ENCODE results near the gene ABLIM3. TPM values are rescaled to one million over a fixed set of nuclear protein-coding genes. Genes with fewer than 3 reads are reported as not detected.

The ABLIM3 gene
- total and polyA plus RNA-seq, 10 of the 15 experiments (the other 5 are each of a cell fraction or from before 2014, with no cell fraction given) = 0.03 TPM; not detected in 9

GRCh38 chr5:149110406-149110805, 30.9 kb upstream of the ABLIM3 start:
- DNase-seq (ENCODE audit: low read depth, low spot score) (no peak), FAIRE-seq (no peak), ATAC-seq (no peak)
- Histone ChIP-seq H3K27me3 (replicated peaks in 1 of 2; ENCODE audit: control insufficient read depth in 2 of 2, insufficient read depth in 2 of 2, low read length in 1 of 2) (no peaks in the 10 kb centered on the region), H3K9ac (ENCODE audit: control insufficient read depth, insufficient read depth, low read length) (no peak overlapping the region), H3K79me2 (ENCODE audit: control insufficient read depth, insufficient read depth, low read length) (no peaks in the 10 kb centered on the region), H3K9me3 (replicated peaks; ENCODE audit: control insufficient read depth, insufficient read depth, low read length) (no peaks in the 10 kb centered on the region), H3K4me2 (ENCODE audit: control insufficient read depth, insufficient read depth) (no peak overlapping the region), H3K4me3 (no peak overlapping the region), H3K36me3 (ENCODE audit: control insufficient read depth in 2 of 2, insufficient read depth in 2 of 2, low read length in 1 of 2) (no peaks in the 10 kb centered on the region), H4K20me1 (ENCODE audit: control insufficient read depth, insufficient read depth) (no peaks in the 10 kb centered on the region), H3K27ac (ENCODE audit: control insufficient read depth, insufficient read depth) (no peak overlapping the region), H3K4me1 (ENCODE audit: control insufficient read depth, insufficient read depth, low read length) (no peaks in the 10 kb centered on the region), H2AFZ (ENCODE audit: control insufficient read depth, low read depth, low read length) (no peak overlapping the region)
- 33% methylated on average over 4 of the region's 4 CpGs for WGBS (ENCODE audit: insufficient coverage, insufficient replicate concordance, low lambda C conversion rate, missing lambda C conversion rate)
- RAD21 ChIA-PET (ENCODE audit: unreplicated experiment) = no interaction called here
- POLR2A ChIA-PET = no interaction called here
- no TSS peak for BruUV-seq (replicated peaks)
- CTCF ChIA-PET = no interaction called here
- SMC1A ChIA-PET (ENCODE audit: uncharacterized antibody, unreplicated experiment) = interaction anchor here (0.8 kb wide), 1 partner anchor 376 kb away, joined by 3 read pairs; no protein-coding TSS in a partner anchor
- intact Hi-C loops (cut with micrococcal nuclease; ENCODE audit: unreplicated experiment) (loop anchor here (5.0 kb wide), 1 partner anchor 668 kb away; no protein-coding TSS in a partner anchor), in situ Hi-C loops (cut with MboI) (loop anchor here (10.0 kb wide), 1 partner anchor 376 kb away; no protein-coding TSS in a partner anchor)
- TF ChIP-seq BRCA1 (IDR thresholded peaks at IDR 0.05; ENCODE audit: low read depth, low read length) (no peak), CHD1 (IDR thresholded peaks at IDR 0.05; ENCODE audit: low read depth, low read length) (no peak), PBX3 (IDR thresholded peaks at IDR 0.05; ENCODE audit: insufficient replicate concordance, low read depth, low read length) (no peak), IKZF1 (conservative IDR thresholded peaks at IDR 0.05) (no peak), ELK1 (IDR thresholded peaks at IDR 0.05; ENCODE audit: low read depth, low read length) (no peak), YY1 (IDR thresholded peaks at IDR 0.05; ENCODE audit: low read depth, low read length) (no peak), RCOR1 (conservative IDR thresholded peaks at IDR 0.05; ENCODE audit: low read depth, low read length) (no peak), TCF3 (IDR thresholded peaks at IDR 0.05; ENCODE audit: borderline replicate concordance, insufficient read depth, low read depth, low read length) (no peak), REST (IDR thresholded peaks at IDR 0.05; ENCODE audit: low read depth, low read length) (no peak), MYB (IDR thresholded peaks at IDR 0.05; ENCODE audit: borderline replicate concordance, low read depth, low read length) (no peak), ZNF274 (IDR thresholded peaks at IDR 0.05; ENCODE audit: insufficient read depth, insufficient read length) (no peak), ZBED1 (IDR thresholded peaks at IDR 0.05; ENCODE audit: borderline replicate concordance) (no peak), NRF1 (conservative IDR thresholded peaks at IDR 0.05; ENCODE audit: low read depth, low read length) (no peak), CBFB (IDR thresholded peaks at IDR 0.05; ENCODE audit: low read depth) (no peak)
